GM20431 (cell line): ENCODE data around the gene EBPL.
"Not testable (repeated sequence)": the region's sequence is repeated elsewhere in the genome, so short reads cannot be mapped to it uniquely, and the experiment has no call there.

ENCODE experiments used
- in situ Hi-C: fragments of 300-500 bp; cut with MseI, MboI; formaldehyde crosslinking; loops from one replicate; pipeline ENCODE4 v1.15.0; 2020; ENCODE audit warnings: low sequenced_read_pairs; ENCODE audit not compliant: unreplicated experiment

The EBPL gene

DNA sequence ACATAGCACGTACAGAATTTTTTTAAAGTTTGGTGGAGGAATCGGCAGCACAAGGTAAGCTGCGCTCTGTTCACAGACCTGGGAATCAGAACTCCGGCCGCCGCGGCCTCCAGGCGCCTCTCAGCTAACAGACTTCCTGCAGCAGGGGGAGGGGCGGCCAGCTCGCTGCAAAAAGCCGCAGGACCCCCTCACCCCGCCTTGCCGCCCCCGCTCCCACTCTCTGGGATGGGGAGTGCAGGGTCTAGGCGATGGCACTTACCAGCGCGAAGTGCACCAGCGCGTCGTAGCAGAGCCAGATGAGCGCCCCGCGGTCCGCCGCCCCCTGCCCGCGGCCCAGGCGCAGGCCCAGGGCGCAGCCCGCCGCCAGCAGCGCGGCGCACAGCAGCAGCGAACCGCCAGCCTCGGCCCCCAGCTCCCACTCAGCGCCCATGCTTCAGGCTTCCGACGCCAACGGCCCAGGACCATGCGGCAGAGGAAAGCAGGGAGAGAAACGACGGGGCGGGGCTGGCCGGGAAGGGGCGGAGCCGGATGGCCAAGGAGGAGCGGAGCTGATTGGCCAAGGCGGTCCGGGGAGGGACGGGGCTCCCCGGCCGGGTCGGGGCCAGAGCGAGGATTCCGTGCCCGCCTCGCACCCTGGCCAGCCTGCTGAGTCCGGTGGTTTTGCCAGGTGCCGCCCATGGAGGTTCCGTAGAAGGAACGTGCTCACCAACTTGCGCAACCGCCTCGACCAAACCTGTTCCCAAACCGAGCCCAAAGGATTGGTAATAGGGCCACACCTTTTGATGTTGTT, at the start of gene EBPL:
TSS of gene EBPL (minus strand) at position 492 of the 790 bp plus-strand sequence. CDS start at position 430, 62 bp downstream.
- in situ Hi-C loops: no loop called here

DNA sequence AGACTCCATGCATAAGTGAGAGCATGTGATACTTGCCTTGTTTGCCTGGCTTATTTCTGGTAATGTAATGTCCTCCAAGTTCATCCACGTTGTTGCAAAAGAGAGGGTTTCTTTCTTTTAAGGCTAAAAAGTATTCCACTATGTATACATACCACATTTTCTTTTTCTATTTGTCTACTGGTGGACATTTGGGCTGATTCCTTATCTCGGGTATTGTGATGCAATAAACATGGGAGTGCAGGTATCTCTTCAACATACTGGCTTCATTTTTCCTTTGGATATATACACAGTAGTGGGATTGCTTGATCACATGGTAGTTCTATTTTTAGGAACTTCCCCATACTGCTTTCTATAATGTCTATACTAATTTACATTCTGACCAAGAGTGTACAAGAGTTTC, 49.6 kb upstream of the EBPL start:
- in situ Hi-C loops: no loop called here

DNA sequence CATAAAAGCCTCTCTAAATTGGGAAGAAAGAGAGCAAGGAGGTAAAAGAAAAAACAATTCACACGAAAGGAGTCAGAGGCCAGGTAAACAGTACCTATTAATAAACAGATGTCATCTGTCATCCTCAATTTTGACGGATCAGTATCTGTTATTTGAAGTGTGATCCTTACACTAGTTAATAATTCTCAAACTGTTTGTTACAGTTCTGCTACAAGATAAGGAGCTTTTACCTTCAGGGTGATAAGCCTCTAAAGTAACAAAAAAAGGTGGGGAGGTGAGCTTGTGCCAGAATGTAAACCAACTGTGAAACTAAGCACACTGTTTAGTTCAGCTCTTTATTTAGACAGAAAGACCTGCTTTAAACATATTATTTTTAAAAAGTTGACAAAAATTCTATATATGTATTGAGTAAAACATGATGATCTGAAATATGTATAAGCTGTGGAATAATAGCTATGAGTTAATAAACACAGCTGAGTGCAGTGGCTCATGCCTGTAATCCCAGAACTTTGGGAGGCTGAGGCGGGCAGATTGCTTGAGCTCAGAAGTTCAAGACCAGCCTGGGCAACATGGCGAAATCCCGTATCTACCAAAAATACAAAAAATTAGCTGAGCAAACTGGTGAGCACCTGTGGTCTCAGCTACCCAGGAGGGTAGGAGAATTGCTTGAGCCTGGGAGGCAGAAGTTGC, 48.4 kb upstream of the EBPL start:
- in situ Hi-C loops: no loop called here

- in situ Hi-C loops: no loop called here
These were observed 42.1 kb upstream of the EBPL start for GRCh38 chr13:49733181-49733951.

DNA sequence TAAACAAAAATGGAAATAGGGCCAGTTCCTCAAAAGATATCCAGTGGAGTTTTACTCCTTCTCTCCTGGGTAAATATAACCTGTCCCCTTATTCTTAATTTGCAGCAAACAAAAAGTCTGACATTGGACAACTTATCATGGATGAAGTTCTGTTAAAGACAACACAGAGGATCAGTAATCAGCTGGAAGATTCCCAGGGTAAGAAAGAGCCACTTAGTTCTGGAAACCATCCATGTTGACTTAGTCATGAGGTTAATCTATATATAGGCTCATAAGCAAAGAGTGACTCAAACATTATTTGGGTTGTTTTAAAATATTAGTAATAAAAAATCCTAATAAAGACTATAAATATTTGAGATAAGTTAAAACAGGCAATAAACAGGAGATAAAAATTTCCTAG, 40.5 kb upstream of the EBPL start:
- in situ Hi-C loops: no loop called here

GRCh38 chr13:49716615-49717014, 25.3 kb upstream of the EBPL start:
- in situ Hi-C loops: no loop called here

DNA sequence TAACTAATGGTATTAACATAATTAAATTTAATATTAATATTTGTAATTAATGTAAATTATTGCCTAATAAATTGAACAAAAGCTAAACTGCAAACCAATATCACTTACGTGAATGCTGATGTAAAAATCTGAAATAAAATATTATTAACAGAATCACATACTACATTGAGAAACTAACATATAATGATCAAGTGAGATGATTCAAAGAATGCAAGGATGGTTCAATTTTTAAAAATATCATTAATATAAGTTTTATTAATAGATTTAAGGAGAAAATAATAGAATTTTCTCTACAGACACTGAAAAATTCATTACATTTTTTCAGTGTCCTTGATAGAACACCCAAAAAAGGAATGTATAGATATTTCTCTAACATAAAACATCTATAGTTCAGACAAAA, 23.5 kb upstream of the EBPL start:
- in situ Hi-C loops: no loop called here

DNA sequence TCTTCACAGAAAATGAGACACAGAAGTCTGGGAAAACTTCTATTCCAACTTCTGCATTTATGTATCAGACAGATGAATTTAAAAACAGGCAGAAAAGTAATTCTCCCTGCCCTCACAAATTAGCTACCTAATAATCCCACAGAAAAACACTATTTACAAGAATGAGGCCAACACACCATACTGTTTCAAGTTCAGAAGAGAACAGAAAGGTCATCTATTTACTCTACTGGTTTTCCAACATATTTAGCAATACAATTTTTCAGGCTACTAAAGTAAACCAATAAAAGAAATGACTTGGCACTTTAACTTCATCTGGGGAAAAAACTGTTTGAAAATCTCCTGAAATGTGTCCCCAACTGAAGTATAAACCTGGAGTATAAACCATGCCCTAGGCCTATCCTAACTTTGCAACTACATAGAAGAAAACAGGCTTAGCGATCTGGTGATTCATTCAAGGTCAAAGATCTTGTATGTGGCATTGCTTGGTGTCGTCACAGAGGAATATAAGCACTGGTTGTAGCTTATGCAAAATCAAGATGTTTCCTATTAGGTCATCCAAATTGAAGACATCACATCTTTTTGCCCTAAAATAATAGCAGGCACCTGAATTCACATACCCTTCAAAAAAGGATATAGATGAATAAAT, 20.1 kb upstream of the EBPL start:
- in situ Hi-C loops: no loop called here

DNA sequence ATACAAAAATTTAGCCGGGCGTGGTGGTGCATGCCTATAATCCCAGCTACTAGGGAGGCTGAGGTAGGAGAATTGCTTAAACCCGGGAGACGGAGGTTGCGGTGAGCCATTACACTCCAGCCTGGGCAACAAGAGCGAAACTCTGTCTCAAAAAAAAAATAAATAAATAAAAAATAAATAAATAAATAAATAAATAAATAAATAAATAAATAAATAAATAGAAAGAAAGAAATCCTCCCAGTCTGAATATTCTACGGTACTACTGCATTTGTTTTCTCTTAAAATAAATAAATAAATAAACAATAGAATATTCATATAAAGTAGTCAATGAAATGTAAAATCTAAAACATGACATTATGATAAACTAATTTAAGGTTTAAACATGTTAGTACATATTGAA, 13.0 kb upstream of the EBPL start:
- in situ Hi-C loops: not testable (repeated sequence)

- in situ Hi-C loops: no loop called here
These were observed 10.2 kb upstream of the EBPL start for GRCh38 chr13:49701491-49701890.

DNA sequence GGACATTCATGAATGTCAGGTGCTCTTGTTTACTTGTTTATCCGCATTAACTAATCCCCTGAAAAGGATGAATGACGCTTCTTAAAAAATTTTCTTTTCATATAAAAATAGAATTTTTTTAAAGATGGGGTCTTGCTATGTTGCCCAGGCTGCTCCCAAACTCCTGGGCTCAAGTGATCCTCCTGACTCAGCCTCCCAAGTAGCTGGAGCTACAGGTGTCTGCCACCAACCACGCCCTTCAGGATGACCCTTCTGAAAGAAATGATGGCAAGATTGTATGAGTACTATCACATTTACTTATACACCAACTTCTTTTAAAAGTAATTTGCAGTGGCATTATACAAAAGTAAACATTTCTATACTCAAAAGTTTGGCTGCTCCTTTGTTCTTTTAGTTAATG, 6.2 kb upstream of the EBPL start:
- in situ Hi-C loops: no loop called here

DNA sequence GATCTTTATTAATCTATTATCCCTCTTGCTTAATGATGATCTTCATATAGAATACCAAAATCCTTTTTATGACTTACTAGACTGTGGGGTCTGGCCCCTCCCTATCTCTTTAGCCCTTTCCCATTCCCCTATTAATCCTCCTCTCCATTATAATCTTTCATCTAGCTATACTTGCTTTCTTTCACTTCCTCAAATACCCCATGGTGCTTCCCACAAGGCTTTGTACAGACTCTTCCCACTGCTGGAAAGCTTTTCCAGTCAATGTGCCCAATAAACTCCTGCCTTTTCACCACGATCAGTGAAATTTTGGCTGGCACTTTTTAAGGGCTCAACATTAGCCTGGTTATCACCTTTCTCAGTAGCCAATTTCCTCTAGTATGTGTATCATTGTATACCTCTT, 3.2 kb upstream of the EBPL start:
- in situ Hi-C loops: no loop called here

- in situ Hi-C loops: no loop called here
These were observed 2.6 kb upstream of the EBPL start for GRCh38 chr13:49693877-49694276.

DNA sequence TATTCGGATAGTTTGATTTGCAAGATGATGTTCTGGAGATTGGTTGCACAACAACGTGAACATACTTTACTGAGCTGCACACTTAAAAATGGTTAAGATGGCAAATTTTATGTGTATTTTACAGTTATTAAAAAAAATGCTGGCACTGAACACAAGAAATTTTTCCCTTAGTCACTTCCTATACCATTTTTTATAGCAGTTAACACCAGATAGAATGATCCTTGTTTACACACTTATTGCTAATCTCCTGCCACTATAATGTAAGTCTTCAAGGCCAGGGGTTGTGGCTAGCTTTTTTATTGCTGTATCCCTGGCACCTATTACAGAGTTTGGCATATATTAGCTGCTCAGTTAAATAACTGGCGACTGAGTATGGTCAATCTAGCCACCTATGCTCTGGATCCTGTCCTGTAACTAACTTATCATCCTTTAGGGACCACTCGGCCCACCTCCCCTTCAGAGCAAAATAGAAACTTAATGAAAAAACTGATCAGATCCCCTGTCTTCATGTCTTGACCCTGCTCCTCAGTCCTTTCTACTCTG, 2.0 kb upstream of the EBPL start:
- in situ Hi-C loops: no loop called here

GRCh38 chr13:49690133-49690994, 922 bp downstream of the EBPL start:
- in situ Hi-C loops: no loop called here

DNA sequence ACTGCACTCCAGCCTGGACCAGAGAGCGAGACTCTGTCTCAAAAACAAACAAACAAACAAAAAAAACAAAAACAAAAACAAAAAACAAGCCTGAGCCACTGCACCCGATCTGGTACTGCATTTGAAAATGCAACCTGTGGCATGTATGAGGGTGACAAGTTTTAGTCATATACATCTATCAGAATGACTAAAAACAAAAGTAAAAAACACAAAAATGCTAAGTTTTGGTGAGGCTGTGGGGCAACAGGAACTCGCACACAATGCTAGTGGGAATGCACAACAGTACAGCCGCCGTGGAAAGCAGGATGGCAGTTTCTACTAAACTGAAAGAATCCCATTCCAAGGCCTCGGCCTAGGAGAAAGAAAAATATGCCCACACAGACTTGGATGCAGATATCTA, 7.8 kb downstream of the EBPL start:
- in situ Hi-C loops: no loop called here

- in situ Hi-C loops: no loop called here
These were observed 9.3 kb downstream of the EBPL start for GRCh38 chr13:49681842-49682435.

DNA sequence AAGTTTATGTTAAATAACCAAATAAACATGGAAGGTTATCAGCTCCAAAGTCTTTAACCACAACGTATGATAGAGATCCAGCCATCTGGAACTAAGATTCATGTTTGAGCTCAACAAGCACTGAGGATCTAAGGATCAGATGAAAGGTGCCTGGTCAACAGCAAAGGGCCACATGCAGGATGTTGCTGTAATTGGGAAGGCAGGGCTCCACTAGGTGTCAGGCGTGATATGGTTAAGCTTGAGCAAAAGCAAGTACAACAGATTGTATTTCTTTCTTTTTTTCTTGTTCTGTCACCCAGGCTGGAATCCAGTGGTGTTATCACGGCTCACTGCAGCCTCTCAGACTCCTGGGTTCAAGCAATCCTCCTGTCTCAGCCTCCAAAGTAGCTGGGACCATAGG, 12.0 kb downstream of the EBPL start:
- in situ Hi-C loops: no loop called here
